Thyroid gland (tissue), 4 donors: ENCODE results near the gene STUB1. TPM values are rescaled to one million over a fixed set of nuclear protein-coding genes. Genes with fewer than 3 reads are reported as not detected.

Source experiments
- DNase-seq, 2 donors: peaks; one replicate each; pipeline ENCODE4 v3.0.0-alpha.2; 2019
- H3K27ac ChIP-seq, 3 donors: fragments of 200-600 bp; sonication (generic); 1 replicate in 2 of 3; 2 replicates in 1 of 3; pipeline ENCODE4 v1.5.1; 2016 to 2019; ENCODE audit warnings: mild to moderate bottlenecking in 1 of 3, moderate library complexity in 1 of 3
- H3K27me3 ChIP-seq: fragments of 200-600 bp; sonication (generic); one replicate; pipeline ENCODE4 v1.5.1; 2019
- H3K36me3 ChIP-seq, 2 donors: fragments of 200-600 bp; sonication (generic); one replicate each; pipeline ENCODE4 v1.5.1; 2016 to 2019
- H3K4me1 ChIP-seq, 2 donors: fragments of 200-600 bp; sonication (generic); one replicate each; pipeline ENCODE4 v1.5.1; 2017 to 2019
- H3K4me3 ChIP-seq, 3 donors: fragments of 200-600 bp; sonication (generic); replicated peaks in 1 of 3; 1 replicate in 2 of 3; 2 replicates in 1 of 3; pipeline ENCODE4 v1.5.1; 2016; ENCODE audit warnings: mild to moderate bottlenecking in 1 of 3
- H3K9me3 ChIP-seq: fragments of 200-600 bp; sonication (generic); one replicate; pipeline ENCODE4 v1.5.1; 2017
- CTCF ChIP-seq, 6 experiments: fragments of 200-600 bp in 3 of 6; fragments of 450-650 bp in 3 of 6; sonication (generic) in 3 of 6; IDR thresholded peaks; one replicate each; pipeline ENCODE4 v1.5.1; 2016 to 2019; ENCODE audit warnings: antibody characterized with exemption in 6 of 6, mild to moderate bottlenecking in 2 of 6, inconsistent platforms in 1 of 6, moderate library complexity in 1 of 6
- POLR2A ChIP-seq, 2 donors: fragments of 450-650 bp; IDR thresholded peaks; one replicate each; pipeline ENCODE4 v1.6.1; 2017; ENCODE audit warnings: antibody characterized with exemption in 2 of 2, mild to moderate bottlenecking in 2 of 2, moderate library complexity in 1 of 2
- WGBS, 2 donors: methylation state at CpG; one replicate each; pipeline ENCODE4 v1.1.5; 2017; 5-methylcytosine and 5-hydroxymethylcytosine counted together
- intact Hi-C: fragments of 100-400 bp; cut with DNase I; formaldehyde crosslinking; loops from one replicate; pipeline ENCODE4 v1.15.1; 2023
- total RNA-seq, 4 donors: library from RNA; depleted of rRNA; stranded (reverse); fragments of >200 nt; gene quantifications; one replicate each; pipeline ENCODE4 v1.2.3, GENCODE V29; 2016

Gene STUB1
- total RNA-seq, 4 donors from 2014 or later, result 134 to 206 (median 162) TPM

DNA sequence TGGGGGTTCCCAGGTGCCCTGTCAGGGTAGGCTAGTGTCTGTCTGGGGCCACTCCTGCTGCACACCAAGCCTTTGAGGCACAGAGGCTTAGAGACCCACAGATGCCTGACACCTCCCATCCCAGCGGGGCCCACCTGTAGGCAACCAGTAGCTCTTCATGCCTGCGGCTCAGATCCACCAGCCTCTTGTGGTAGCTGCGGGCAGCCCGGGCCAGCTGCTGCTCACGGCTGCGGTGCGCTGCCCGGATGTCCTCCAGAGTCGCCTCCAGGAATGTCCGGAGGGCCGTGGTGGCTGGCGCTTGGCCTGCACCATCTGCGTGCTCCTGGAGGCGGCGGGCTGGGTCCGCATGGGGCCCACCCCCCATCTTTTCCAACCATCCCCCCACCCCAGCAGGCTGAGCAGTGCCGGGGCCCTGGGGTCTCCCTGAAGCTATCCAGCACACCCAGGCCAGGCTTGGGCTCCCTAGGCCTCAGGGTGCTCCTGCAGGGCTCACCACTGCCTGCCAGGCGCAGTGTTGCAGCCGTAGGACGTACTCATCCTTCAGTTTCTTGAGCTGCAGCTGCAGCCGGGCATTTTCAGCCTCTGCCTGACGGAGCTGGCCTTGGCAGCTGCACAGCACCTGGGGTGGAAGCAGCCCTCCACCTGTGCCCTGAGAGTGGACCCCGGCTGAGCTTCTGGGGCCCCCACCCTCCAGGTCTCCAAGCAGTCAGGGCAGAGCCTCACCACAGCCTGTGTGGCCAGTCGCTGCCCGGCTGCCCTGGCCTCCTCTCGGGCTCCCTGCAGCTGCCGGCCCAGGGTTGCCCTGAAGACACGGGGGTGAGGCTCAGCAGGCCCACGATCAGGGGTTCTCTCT is 44.2 kb downstream of the STUB1 start:
- TF ChIP-seq CTCF (IDR thresholded peaks at IDR 0.05) (no peak), POLR2A (IDR thresholded peaks at IDR 0.05) (no peak)
- Histone ChIP-seq H3K4me3 (no peak overlapping the region), H3K36me3 (no peaks in the 10 kb centered on the region), H3K27me3 (no peaks in the 10 kb centered on the region), H3K27ac (no peak overlapping the region), H3K9me3 (no peaks in the 10 kb centered on the region), H3K4me1 (peaks cover 37 to 45% of the 10 kb centered on the region in 2 donors)
- intact Hi-C loops, result no loop called here
- DNase-seq, result no peak
- 76 to 77% methylated on average over 12 to 15 of the region's 29 CpGs for WGBS, 2 donors

- TF ChIP-seq POLR2A (IDR thresholded peaks at IDR 0.05) (no peak), CTCF (IDR thresholded peaks at IDR 0.05) (no peak)
- Histone ChIP-seq H3K27ac (no peak overlapping the region), H3K9me3 (no peaks in the 10 kb centered on the region), H3K27me3 (no peaks in the 10 kb centered on the region), H3K4me3 (no peak overlapping the region), H3K4me1 (peaks cover 34 to 41% of the 10 kb centered on the region in 2 donors), H3K36me3 (no peaks in the 10 kb centered on the region)
- no peak for DNase-seq
- WGBS, 2 donors, result 68% methylated on average over 5 of the region's 7 CpGs; no CpG with 5 or more reads in 1 of the 2 donors
- intact Hi-C loops, result no loop called here
These were observed 44.8 kb downstream of the STUB1 start for GRCh38 chr16:725041-725376.

DNA sequence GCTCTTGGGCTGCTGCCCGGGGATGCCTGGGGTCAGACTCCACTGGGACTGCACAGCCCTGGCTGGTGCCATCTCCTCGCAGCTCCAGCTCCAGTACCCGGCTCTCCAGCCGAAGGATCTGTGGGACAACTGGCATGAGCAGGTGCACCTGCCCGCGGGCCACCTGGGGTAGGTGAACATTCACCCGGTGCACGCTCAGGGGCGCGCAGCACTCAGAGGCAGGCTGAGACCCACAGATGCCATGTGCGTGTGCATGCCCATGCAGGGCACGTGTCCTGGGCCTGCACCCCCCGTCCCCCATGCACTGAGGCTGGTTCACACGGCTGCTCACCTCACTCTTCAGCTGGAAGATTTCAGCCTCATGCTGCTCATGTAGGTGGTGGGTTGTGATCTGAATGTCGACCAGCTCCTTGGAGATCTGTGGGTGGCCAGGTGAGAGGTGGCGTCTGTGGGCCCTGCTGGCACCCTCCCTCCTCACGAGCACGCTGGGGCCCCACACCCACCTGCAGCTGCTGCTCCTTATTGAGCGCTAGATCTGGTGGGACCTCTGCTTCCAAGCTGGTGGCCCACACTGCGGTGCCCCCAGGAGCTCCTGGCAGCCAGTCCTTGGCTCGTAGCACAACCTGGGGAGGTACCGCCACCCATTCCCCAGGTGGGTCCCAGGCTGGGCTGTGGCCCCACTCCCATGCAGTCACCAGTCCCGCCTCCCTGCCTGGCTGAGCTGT is 45.4 kb downstream of the STUB1 start:
- Histone ChIP-seq H3K4me1 (peaks cover 29 to 36% of the 10 kb centered on the region in 2 donors), H3K27me3 (no peaks in the 10 kb centered on the region), H3K4me3 (no peak overlapping the region), H3K36me3 (no peaks in the 10 kb centered on the region), H3K9me3 (no peaks in the 10 kb centered on the region), H3K27ac (no peak overlapping the region)
- WGBS, 2 donors, result 54 to 63% methylated on average over 4 to 5 of the region's 23 CpGs
- DNase-seq, result no peak
- intact Hi-C loops, result no loop called here
- TF ChIP-seq POLR2A (IDR thresholded peaks at IDR 0.05) (no peak), CTCF (IDR thresholded peaks at IDR 0.05) (no peak)

DNA sequence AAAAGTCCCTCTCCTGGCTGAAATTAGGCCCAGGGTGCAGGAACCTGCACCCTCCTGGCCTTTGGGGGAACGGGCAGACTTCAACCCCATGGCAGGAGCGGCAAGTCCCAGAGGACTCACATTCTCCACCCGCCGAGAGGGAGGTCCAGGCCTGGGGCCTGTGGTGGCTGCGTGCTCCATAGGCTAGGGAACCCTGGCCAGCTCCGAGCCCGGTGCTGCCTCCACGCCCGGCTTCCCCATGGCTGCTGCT is 45.9 kb downstream of the STUB1 start:
- no peak for DNase-seq
- Histone ChIP-seq H3K4me3 (no peak overlapping the region), H3K36me3 (no peaks in the 10 kb centered on the region), H3K9me3 (no peaks in the 10 kb centered on the region), H3K4me1 (peaks cover 29 to 36% of the 10 kb centered on the region in 2 donors), H3K27me3 (no peaks in the 10 kb centered on the region), H3K27ac (no peak overlapping the region)
- WGBS, 2 donors, result 29% methylated on average over 9 of the region's 9 CpGs; no CpG with 5 or more reads in 1 of the 2 donors
- TF ChIP-seq POLR2A (IDR thresholded peaks at IDR 0.05) (no peak), CTCF (IDR thresholded peaks at IDR 0.05) (no peak)
- intact Hi-C loops, result no loop called here
